K562 (cell line): ENCODE measurements around the gene ZNF280C. TPM values are rescaled to one million over a fixed set of nuclear protein-coding genes. Genes with fewer than 3 reads are reported as not detected.

ENCODE experiments used
- CBX5 ChIP-seq: IDR thresholded peaks from 2 replicates; pipeline ENCODE4 v1.6.1; 2014; ENCODE audit warnings: low read depth, borderline replicate concordance
- DACH1 ChIP-seq: fragments of 450-650 bp; IDR thresholded peaks from 2 replicates; pipeline ENCODE4 v1.6.1; 2018; ENCODE audit not compliant: partially characterized antibody
- FIP1L1 ChIP-seq: fragments of 200-400 bp; formaldehyde crosslinking; IDR thresholded peaks from 2 replicates; pipeline ENCODE4 v1.6.1; 2018; ENCODE audit warnings: mild to moderate bottlenecking, low read depth, low read length; ENCODE audit not compliant: poor library complexity, severe bottlenecking
- MECOM ChIP-seq: fragments of 250-450 bp; sonication (Bioruptor Pico); IDR thresholded peaks from 2 replicates; pipeline ENCODE4 v1.8.0; 2022; ENCODE audit warnings: inconsistent platforms
- PHB ChIP-seq: fragments of 250-450 bp; sonication (Bioruptor Pico); IDR thresholded peaks from 2 replicates; pipeline ENCODE4 v1.5.0; 2021
- PRPF4 ChIP-seq: fragments of 200-400 bp; formaldehyde crosslinking; IDR thresholded peaks from one replicate; pipeline ENCODE4 v1.6.1; 2017; ENCODE audit warnings: low read length, low read depth, mild to moderate bottlenecking; ENCODE audit not compliant: insufficient read depth, poor library complexity, severe bottlenecking
- PTRF ChIP-seq: fragments of 450-650 bp; IDR thresholded peaks from 2 replicates; pipeline ENCODE4 v1.6.1; 2016; ENCODE audit warnings: mild to moderate bottlenecking, missing genetic modification characterization, missing compliant biosample characterization
- RBM25 ChIP-seq: fragments of 200-400 bp; formaldehyde crosslinking; IDR thresholded peaks from 2 replicates; pipeline ENCODE4 v1.6.1; 2018; ENCODE audit warnings: low read length, low read depth, moderate library complexity; ENCODE audit not compliant: severe bottlenecking
- RBM34 ChIP-seq: fragments of 200-400 bp; formaldehyde crosslinking; IDR thresholded peaks from 2 replicates; pipeline ENCODE4 v1.6.1; 2018; ENCODE audit warnings: low read length, borderline replicate concordance; ENCODE audit not compliant: insufficient read depth
- SMAD3 ChIP-seq: fragments of 450-650 bp; formaldehyde crosslinking; conservative IDR thresholded peaks from 2 replicates; pipeline ENCODE4 v1.4.0; 2020; ENCODE audit warnings: mild to moderate bottlenecking
- ZNF347 ChIP-seq: fragments of 450-650 bp; formaldehyde crosslinking; IDR thresholded peaks from 2 replicates; pipeline ENCODE4 v1.4.0; 2020; ENCODE audit warnings: low read depth, mild to moderate bottlenecking, moderate library complexity
- polyA plus RNA-seq, 8 experiments: library from polyadenylated mRNA; depleted of rRNA in 4 of 8; stranded (reverse) in 5 of 8; unstranded in 3 of 8; fragments of >200 nt; fragmentation: Nextera tagmentation in 2 of 8; fragmentation: Illumina TruSeq in 1 of 8; extraction: Ambion mirVana in 2 of 8; extraction: Trizol in 1 of 8; gene quantifications; 2 replicates each; pipeline versions ENCODE4 v1.2.1 to v1.2.3, GENCODE V29; 2011 to 2014; ENCODE audit warnings: inconsistent platforms in 1 of 8, missing spikeins in 1 of 8
- total RNA-seq, 7 experiments: library from RNA; depleted of rRNA in 6 of 7; stranded (reverse); fragments of >200 nt in 6 of 7; fragmentation: Illumina TruSeq in 2 of 7; extraction: Trizol in 2 of 7; gene quantifications; 2 replicates each; pipeline versions ENCODE4 v1.2.1 to v1.2.3, GENCODE V29; 2011 to 2021; ENCODE audit warnings: low replicate concordance in 1 of 7
- TF ChIP-seq, protein P1 (sequence below), 2 experiments: fragments of 450-650 bp; IDR thresholded peaks; 2 replicates each; pipeline ENCODE4 v1.6.1; 2016; ENCODE audit warnings: mild to moderate bottlenecking in 2 of 2, borderline replicate concordance in 1 of 2, low read depth in 1 of 2, moderate library complexity in 1 of 2
- TF ChIP-seq, protein P2 (sequence below): IDR thresholded peaks from 2 replicates; pipeline ENCODE4 v1.6.1; 2016; ENCODE audit warnings: missing genetic modification characterization, missing compliant biosample characterization
- TF ChIP-seq, protein P3 (sequence below): sonication (generic); formaldehyde crosslinking; IDR thresholded peaks from 2 replicates; pipeline ENCODE4 v1.8.0; 2022; ENCODE audit warnings: mild to moderate bottlenecking, missing genetic modification reagents

Gene ZNF280C
- total and polyA plus RNA-seq, 9 of the 15 experiments (the other 6 are each of a cell fraction or from before 2014, with no cell fraction given): 1.6 to 8.3 (median 4.4) TPM

DNA sequence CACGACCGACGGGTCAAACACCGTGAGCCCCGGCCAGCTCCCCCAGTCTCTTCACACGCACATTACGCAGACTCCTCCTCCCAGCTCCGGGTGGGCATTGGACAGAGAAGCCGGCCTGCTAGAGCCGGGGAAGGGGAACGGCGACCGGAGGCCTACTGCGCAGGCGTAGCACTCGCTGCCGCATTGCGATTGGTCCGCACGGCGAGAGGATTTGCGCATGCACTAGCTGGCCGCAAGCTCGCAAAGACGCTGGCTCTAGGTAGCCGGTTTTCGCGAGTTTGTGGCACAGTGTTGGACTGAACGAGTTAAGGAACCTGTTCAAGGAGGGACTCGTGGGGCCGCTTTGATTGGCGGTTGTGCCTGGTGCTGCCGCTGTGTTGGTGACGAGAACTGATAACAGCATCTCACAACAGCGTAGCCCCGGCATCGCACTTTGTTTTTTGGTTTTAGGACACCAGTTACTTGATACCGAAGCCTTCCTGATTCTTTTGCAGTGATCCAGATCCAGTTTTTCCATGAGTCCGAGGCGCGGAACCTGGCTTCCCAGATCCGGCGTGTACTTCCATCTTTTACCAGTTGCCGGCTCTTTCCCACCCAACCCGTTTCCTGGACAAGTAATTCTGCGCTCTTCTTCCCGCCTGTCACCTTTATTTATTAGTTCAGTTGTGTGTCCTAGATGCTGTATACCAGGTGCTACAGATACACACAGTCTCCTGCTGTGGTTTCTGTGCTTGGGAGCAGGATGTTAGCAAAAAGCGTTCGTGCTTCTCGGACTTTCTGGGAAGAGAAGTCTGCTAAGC is 102.8 kb downstream of the ZNF280C start, which contains the start of gene AIFM1 (continued):
- no peak for TF ChIP-seq ZNF347 (CRISPR knock-in tag)
- TF ChIP-seq, protein P1, sequence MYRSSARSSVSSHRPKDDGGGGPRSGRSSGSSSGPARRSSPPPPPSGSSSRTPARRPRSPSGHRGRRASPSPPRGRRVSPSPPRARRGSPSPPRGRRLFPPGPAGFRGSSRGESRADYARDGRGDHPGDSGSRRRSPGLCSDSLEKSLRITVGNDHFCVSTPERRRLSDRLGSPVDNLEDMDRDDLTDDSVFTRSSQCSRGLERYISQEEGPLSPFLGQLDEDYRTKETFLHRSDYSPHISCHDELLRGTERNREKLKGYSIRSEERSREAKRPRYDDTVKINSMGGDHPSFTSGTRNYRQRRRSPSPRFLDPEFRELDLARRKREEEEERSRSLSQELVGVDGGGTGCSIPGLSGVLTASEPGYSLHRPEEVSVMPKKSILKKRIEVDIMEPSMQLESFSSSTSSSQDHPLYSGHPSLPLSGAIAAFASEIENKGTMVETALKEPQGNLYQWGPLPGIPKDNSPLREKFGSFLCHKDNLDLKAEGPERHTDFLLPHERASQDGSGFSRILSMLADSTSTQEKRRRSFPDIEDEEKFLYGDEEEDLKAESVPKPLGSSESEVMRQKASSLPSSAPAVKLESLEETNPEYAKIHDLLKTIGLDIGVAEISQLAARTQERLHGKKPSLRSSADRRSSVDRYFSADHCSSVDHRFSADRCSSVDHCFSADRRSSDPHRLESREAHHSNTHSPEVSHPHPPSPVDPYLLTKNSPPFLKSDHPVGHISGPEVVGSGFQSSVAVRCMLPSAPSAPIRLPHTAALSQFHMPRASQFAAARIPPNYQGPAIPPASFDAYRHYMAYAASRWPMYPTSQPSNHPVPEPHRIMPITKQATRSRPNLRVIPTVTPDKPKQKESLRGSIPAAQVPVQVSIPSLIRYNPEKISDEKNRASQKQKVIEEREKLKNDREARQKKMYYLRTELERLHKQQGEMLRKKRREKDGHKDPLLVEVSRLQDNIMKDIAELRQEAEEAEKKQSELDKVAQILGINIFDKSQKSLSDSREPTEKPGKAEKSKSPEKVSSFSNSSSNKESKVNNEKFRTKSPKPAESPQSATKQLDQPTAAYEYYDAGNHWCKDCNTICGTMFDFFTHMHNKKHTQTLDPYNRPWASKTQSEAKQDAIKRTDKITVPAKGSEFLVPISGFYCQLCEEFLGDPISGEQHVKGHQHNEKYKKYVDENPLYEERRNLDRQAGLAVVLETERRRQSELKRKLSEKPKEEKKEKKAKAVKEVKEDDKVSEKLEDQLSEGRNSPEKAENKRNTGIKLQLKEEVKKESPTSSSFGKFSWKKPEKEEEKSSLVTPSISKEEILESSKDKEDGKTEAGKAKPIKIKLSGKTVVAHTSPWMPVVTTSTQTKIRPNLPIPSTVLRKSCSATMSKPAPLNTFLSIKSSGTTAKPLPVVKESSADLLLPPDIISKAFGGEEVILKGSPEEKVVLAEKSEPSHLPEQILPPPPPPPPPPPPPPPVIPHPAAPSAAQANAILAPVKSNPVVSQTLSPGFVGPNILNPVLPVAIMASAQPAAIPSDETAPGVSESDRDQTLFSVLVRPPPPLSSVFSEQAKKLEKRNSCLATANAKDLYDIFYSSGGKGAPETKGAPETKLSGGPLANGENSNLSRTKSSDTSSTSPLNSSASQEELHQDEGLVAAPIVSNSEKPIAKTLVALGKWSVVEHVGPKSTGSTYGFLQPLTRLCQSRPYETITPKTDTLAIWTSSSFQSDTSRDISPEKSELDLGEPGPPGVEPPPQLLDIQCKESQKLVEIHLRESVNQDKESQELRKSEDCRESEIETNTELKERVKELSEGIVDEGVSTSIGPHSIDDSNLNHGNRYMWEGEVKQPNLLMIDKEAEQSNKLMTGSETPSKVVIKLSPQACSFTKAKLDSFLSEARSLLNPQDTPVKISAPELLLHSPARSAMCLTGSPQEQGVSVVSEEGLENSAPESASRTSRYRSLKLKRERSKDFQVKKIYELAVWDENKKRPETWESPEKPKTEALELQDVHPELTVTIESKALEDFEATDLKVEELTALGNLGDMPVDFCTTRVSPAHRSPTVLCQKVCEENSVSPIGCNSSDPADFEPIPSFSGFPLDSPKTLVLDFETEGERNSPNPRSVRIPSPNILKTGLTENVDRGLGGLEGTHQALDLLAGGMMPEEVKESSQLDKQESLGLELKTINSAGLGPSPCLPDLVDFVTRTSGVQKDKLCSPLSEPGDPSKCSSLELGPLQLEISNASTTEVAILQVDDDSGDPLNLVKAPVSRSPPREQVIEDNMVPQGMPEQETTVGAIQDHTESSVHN (IDR thresholded peaks at IDR 0.05; ENCODE audit: borderline replicate concordance in 1 of 2, low read depth in 1 of 2): peak in 1 of 2 experiments; percentile 61; a peak in 1 of 4 replicates
- TF ChIP-seq PRPF4: no peak
- TF ChIP-seq MECOM: peak; percentile 72; the same call in 1 of the 2 replicates
- TF ChIP-seq RBM25: peak; percentile 76
- TF ChIP-seq, protein P2, sequence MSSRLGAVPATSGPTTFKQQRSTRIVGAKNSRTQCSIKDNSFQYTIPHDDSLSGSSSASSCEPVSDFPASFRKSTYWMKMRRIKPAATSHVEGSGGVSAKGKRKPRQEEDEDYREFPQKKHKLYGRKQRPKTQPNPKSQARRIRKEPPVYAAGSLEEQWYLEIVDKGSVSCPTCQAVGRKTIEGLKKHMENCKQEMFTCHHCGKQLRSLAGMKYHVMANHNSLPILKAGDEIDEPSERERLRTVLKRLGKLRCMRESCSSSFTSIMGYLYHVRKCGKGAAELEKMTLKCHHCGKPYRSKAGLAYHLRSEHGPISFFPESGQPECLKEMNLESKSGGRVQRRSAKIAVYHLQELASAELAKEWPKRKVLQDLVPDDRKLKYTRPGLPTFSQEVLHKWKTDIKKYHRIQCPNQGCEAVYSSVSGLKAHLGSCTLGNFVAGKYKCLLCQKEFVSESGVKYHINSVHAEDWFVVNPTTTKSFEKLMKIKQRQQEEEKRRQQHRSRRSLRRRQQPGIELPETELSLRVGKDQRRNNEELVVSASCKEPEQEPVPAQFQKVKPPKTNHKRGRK: no peak
- TF ChIP-seq, protein P3, sequence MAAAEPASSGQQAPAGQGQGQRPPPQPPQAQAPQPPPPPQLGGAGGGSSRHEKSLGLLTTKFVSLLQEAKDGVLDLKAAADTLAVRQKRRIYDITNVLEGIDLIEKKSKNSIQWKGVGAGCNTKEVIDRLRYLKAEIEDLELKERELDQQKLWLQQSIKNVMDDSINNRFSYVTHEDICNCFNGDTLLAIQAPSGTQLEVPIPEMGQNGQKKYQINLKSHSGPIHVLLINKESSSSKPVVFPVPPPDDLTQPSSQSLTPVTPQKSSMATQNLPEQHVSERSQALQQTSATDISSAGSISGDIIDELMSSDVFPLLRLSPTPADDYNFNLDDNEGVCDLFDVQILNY (CRISPR knock-in tag): no peak
- no peak for TF ChIP-seq PHB (CRISPR knock-in tag)
- peak; percentile 52 for TF ChIP-seq FIP1L1
- TF ChIP-seq RBM34: no peak
- TF ChIP-seq PTRF (tag): no peak
- no peak for TF ChIP-seq CBX5
- no peak for TF ChIP-seq SMAD3 (CRISPR knock-in tag)
- no peak for TF ChIP-seq DACH1
